MCF 10A (cell line): Measurements from ENCODE around the gene CSF3. TPM values are rescaled to one million over a fixed set of nuclear protein-coding genes. Genes with fewer than 3 reads are reported as not detected.
"Not testable (repeated sequence)": the region's sequence is repeated elsewhere in the genome, so short reads cannot be mapped to it uniquely, and the experiment has no call there.

Source experiments
- BruUV-seq: library from RNA; stranded (reverse); fragments of 400-500 nt; replicated peaks from 2 replicates; lab custom pipeline; 2021; lab: Mats Ljungman, UMichigan
- CTCF ChIA-PET: fragments of 300-600 bp; sonication (Branson Sonifier 250); formaldehyde crosslinking; extraction: SDS; loops from one replicate; lab custom pipeline; 2021; ENCODE audit warnings: antibody characterized with exemption, inconsistent platforms; lab: Yijun Ruan, JAX
- POLR2A ChIA-PET: fragments of 300-600, 350-650 bp; sonication (Branson Sonifier 250); formaldehyde crosslinking; extraction: SDS; loops from one replicate; lab custom pipeline; 2020; ENCODE audit warnings: antibody characterized with exemption, inconsistent platforms; lab: Yijun Ruan, JAX
- DNase-seq: peaks from one replicate; pipeline ENCODE4 v3.0.0-alpha.2; 2018; ENCODE audit not compliant: unreplicated experiment
- H3K27ac Mint-ChIP-seq: one replicate; pipeline ENCODE4 v1.8.0; 2022; ENCODE audit warnings: mild to moderate bottlenecking, low read depth, mixed read lengths; ENCODE audit not compliant: unreplicated experiment
- H3K27me3 Mint-ChIP-seq: one replicate; pipeline ENCODE4 v1.8.0; 2022; ENCODE audit warnings: mixed read lengths; ENCODE audit not compliant: insufficient read depth, unreplicated experiment
- H3K36me3 Mint-ChIP-seq: one replicate; pipeline ENCODE4 v1.8.0; 2022; ENCODE audit warnings: mild to moderate bottlenecking, moderate library complexity, mixed read lengths; ENCODE audit not compliant: insufficient read depth, unreplicated experiment
- H3K4me1 Mint-ChIP-seq: one replicate; pipeline ENCODE4 v1.8.0; 2022; ENCODE audit warnings: mixed read lengths; ENCODE audit not compliant: insufficient read depth, unreplicated experiment
- H3K4me3 Mint-ChIP-seq: one replicate; pipeline ENCODE4 v1.8.0; 2022; ENCODE audit warnings: mild to moderate bottlenecking, moderate library complexity, mixed read lengths; ENCODE audit not compliant: unreplicated experiment
- H3K9me3 Mint-ChIP-seq: one replicate; pipeline ENCODE4 v1.8.0; 2022; ENCODE audit warnings: mixed read lengths; ENCODE audit not compliant: unreplicated experiment
- intact Hi-C: fragments of 100-400 bp; cut with micrococcal nuclease; formaldehyde crosslinking; loops from 2 replicates; pipeline ENCODE4 v1.14.1; 2022
- total RNA-seq: library from RNA; stranded (reverse); gene quantifications from 2 replicates; pipeline ENCODE4 v1.2.3, GENCODE V29; 2022
- TF ChIP-seq, protein P1 (sequence below): fragments of 200-600 bp; IDR thresholded peaks from one replicate; pipeline ENCODE4 v1.8.0; 2022; ENCODE audit warnings: antibody characterized with exemption, mild to moderate bottlenecking; ENCODE audit not compliant: unreplicated experiment

The CSF3 gene
- total RNA-seq, 1 experiment from 2014 or later = 17.1 TPM

DNA sequence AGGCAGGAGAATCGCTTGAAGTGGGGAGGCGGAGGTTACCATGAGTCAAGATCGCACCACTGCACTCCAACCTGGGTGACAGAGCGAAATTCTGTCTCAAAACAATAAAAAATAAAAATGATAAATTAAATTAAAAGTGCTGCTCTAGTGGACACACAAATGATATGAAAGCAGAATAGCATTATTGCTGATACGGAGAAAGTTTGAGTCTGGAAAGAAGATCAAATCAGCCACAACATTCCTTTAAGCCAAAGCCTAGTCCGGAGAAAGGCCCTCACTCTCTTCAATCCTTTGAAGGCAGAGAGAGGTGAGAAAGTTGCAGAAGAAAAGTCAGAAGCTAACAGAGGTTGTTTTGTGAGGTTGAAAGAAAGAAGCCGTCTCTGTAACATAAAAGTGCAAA is 15.1 kb upstream of the CSF3 start:
- ChIA-PET POLR2A (no interaction called here), CTCF (interaction anchor here (1.2 kb wide), 1 partner anchor 41 kb away, joined by 4 read pairs; no protein-coding TSS in a partner anchor)
- H3K4me1 Mint-ChIP-seq = peaks cover 6% of the 10 kb centered on the region
- no peak overlapping the region for H3K27ac Mint-ChIP-seq
- no peak for DNase-seq
- intact Hi-C loops = no loop called here
- no peaks in the 10 kb centered on the region for H3K27me3 Mint-ChIP-seq
- no peak overlapping the region for H3K4me3 Mint-ChIP-seq
- TF ChIP-seq, protein P1, sequence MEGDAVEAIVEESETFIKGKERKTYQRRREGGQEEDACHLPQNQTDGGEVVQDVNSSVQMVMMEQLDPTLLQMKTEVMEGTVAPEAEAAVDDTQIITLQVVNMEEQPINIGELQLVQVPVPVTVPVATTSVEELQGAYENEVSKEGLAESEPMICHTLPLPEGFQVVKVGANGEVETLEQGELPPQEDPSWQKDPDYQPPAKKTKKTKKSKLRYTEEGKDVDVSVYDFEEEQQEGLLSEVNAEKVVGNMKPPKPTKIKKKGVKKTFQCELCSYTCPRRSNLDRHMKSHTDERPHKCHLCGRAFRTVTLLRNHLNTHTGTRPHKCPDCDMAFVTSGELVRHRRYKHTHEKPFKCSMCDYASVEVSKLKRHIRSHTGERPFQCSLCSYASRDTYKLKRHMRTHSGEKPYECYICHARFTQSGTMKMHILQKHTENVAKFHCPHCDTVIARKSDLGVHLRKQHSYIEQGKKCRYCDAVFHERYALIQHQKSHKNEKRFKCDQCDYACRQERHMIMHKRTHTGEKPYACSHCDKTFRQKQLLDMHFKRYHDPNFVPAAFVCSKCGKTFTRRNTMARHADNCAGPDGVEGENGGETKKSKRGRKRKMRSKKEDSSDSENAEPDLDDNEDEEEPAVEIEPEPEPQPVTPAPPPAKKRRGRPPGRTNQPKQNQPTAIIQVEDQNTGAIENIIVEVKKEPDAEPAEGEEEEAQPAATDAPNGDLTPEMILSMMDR = no peak
- BruUV-seq = no TSS peak
- H3K36me3 Mint-ChIP-seq = peaks cover 24% of the 10 kb centered on the region
- H3K9me3 Mint-ChIP-seq = no peaks in the 10 kb centered on the region

DNA sequence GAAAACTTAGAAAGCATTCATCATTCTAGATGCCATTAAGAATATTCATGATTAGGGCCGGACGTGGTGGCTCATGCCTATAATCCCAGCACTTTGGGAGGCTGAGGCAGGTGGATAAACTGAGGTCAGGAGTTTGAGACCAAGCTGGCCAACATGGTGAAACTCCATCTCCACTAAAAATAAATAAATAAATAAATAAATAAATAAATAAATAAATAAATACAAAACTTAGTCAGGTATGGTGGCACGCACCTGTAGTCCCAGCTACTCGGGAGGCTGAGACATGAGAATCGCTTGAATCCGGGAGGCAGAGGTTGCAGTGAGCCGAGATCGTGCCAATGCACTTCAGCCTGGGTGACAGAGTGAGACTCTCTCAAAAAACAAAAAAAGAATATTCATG is 13.9 kb upstream of the CSF3 start:
- H3K27me3 Mint-ChIP-seq, H3K27ac Mint-ChIP-seq, BruUV-seq, intact Hi-C loops, H3K9me3 Mint-ChIP-seq, H3K4me3 Mint-ChIP-seq, DNase-seq, H3K4me1 Mint-ChIP-seq: not testable (repeated sequence)
- CTCF ChIA-PET = interaction anchor here (1.2 to 1.3 kb wide), 2 partner anchors 25 to 43 kb away, joined by 4 to 5 read pairs; no protein-coding TSS in a partner anchor
- POLR2A ChIA-PET = interaction anchor here (0.7 kb wide), 1 partner anchor 21 kb away, joined by 3 read pairs; the partner anchor contains the start of gene PSMD3
- peaks cover 16% of the 10 kb centered on the region for H3K36me3 Mint-ChIP-seq

DNA sequence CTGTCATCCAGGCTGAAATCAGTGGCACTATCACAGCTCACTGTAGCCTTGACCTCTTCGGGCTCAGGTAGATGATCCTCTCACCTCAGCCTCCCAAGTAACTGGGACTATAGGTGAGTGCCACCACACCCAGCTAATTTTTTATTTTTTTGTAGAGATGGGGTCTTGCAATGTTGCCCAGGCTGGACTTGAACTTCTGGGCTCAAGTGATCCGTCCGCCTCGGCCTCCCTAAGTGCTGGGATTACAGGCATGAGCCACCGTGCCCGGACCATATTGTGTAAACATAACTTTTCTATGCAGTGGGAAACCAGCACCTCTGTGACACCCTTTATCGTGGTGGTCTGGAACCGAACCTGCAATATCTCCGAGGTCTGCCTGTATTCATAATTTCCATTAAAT is 11.2 kb upstream of the CSF3 start:
- POLR2A ChIA-PET = no interaction called here
- CTCF ChIA-PET = interaction anchor here (1.2 kb wide), 1 partner anchor 71 kb away, joined by 3 read pairs; no protein-coding TSS in a partner anchor
- TF ChIP-seq, protein P1 = no peak
- Mint-ChIP-seq H3K9me3 (no peaks in the 10 kb centered on the region), H3K4me1 (no peaks in the 10 kb centered on the region), H3K36me3 (no peaks in the 10 kb centered on the region), H3K27ac (no peak overlapping the region), H3K4me3 (no peak overlapping the region), H3K27me3 (no peaks in the 10 kb centered on the region)
- intact Hi-C loops = no loop called here
- no TSS peak for BruUV-seq
- DNase-seq = no peak

DNA sequence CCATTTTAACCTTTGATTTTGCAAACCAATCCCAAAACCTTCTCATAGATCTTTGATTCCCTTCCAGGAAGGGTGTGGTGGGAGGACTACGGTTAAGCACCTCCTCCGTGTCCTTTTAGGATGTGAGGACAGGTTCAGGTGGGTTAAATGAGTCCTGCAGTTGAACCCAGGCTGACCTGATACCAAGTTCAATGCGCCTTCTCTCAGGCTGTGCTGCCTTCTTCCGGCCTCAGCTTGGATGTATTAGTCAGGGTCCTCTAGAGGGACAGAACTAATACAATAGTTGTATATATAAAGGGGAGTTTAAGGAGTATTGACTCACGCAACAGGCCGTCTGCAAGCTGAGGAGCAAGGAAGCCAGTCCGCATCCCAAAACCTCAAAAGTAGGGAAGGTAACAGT is 10.5 kb upstream of the CSF3 start:
- DNase-seq = no peak
- Mint-ChIP-seq H3K36me3 (no peaks in the 10 kb centered on the region), H3K27me3 (no peaks in the 10 kb centered on the region), H3K4me3 (no peak overlapping the region), H3K27ac (no peak overlapping the region), H3K9me3 (no peaks in the 10 kb centered on the region), H3K4me1 (no peaks in the 10 kb centered on the region)
- intact Hi-C loops = no loop called here
- TF ChIP-seq, protein P1 = no peak
- BruUV-seq = no TSS peak
- ChIA-PET CTCF (interaction anchor here (0.8 kb wide), 1 partner anchor 565 kb away, joined by 3 read pairs; no protein-coding TSS in a partner anchor), POLR2A (interaction anchor here (0.5 kb wide), 1 partner anchor 75 kb away, joined by 3 read pairs; no protein-coding TSS in a partner anchor)
